Right cardiac atrium (tissue), 5 donors: ENCODE data around the gene LIMS4. TPM values are rescaled to one million over a fixed set of nuclear protein-coding genes. Genes with fewer than 3 reads are reported as not detected.
"Not testable (repeated sequence)": the region's sequence is repeated elsewhere in the genome, so short reads cannot be mapped to it uniquely, and the experiment has no call there.

Experiments used
- ATAC-seq, 2 donors: fragments of 200-7000 bp; cut with Tn5 transposase; one replicate each; pipeline versions ENCODE4 v1.8.0 to v1.9.1; 2020; ENCODE audit warnings: moderate library complexity in 2 of 2, mild to moderate bottlenecking in 1 of 2
- DNase-seq, 3 donors: peaks; one replicate each; pipeline ENCODE4 v3.0.0-alpha.2; 2020
- H3K27ac ChIP-seq: one replicate; pipeline ENCODE4 v1.5.1; 2013; ENCODE audit warnings: mild to moderate bottlenecking, low read length, control low read depth, moderate library complexity
- H3K27me3 ChIP-seq: one replicate; pipeline ENCODE4 v1.6.1; 2013; ENCODE audit not compliant: control insufficient read depth, insufficient read depth
- H3K4me1 ChIP-seq: one replicate; pipeline ENCODE4 v1.6.1; 2013; ENCODE audit warnings: low read length; ENCODE audit not compliant: control insufficient read depth, insufficient read depth
- H3K4me3 ChIP-seq: one replicate; pipeline ENCODE4 v1.5.1; 2013; ENCODE audit warnings: low read length, control low read depth
- H3K9me3 ChIP-seq: one replicate; pipeline ENCODE4 v1.6.1; 2013; ENCODE audit warnings: low read length; ENCODE audit not compliant: control insufficient read depth
- WGBS: extraction: QIAGEN DNeasy Blood & Tissue Kit; methylation state at CpG from one replicate; pipeline ENCODE4 v1.1.7; 2013; 5-methylcytosine and 5-hydroxymethylcytosine counted together
- intact Hi-C, 4 donors: fragments of 100-400 bp; cut with DNase I; formaldehyde crosslinking; loops; one replicate each; pipeline versions ENCODE4 v1.11.0 to v1.14.0; 2022 to 2023
- polyA plus RNA-seq: library from polyadenylated mRNA; stranded (reverse); fragments of 200-250 nt; gene quantifications from one replicate; pipeline ENCODE4 v1.2.3, GENCODE V29; 2013
- total RNA-seq, 4 donors: library from RNA; stranded (reverse); fragmentation: NEBNext Ultra II Directional; extraction: Animal tissue kit (Norgen Biotek cat#: 25700); gene quantifications; one replicate each; pipeline ENCODE4 v1.2.1, GENCODE V29; 2021
- donor health status: healthy with polysubstance abuse.
- donor health status: DM: no; HTN: yes; CAD: no.
- donor health status: DM: no; HTN: no; CAD: no.
- donor health status: DM: no; HTN: yes; CAD: no; lungs with severe emphysema.
- donor health status: DM: yes; HTN: yes; CAD: no.

The LIMS4 gene
- total and polyA plus RNA-seq, 5 donors = 1.4 to 3.4 (median 2.8) TPM

GRCh38 chr2:110449127-110449947 lies 23.3 kb downstream of the LIMS4 start:
- H3K4me3 ChIP-seq, H3K4me1 ChIP-seq, H3K9me3 ChIP-seq, H3K27me3 ChIP-seq, H3K27ac ChIP-seq, intact Hi-C loops, DNase-seq: not testable (repeated sequence)
- no CpG with 5 or more reads among the region's 7 CpGs for WGBS
- peak; percentile 84 to 89 for ATAC-seq

DNA sequence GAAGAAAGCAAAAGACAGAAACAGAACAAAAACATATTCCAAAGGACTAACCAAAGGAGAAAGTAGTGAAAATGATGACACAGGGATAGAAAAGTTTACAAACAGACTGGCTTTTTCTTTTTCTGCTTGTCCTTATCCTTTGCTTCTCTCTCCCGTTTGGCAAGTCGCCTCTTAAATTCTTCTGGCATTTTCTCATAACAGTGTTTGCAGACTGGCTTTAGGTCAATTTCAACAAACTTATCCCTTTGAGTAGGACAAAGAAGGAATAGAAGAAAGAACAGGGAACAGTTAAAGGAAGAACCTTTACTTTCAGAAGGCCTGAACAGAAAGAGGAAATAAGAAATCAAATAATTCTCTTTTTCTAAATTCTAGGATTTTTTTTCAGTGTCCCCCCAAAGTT lies 26.0 kb downstream of the LIMS4 start:
- H3K4me1 ChIP-seq, H3K9me3 ChIP-seq, intact Hi-C loops, H3K27ac ChIP-seq, DNase-seq, H3K27me3 ChIP-seq, H3K4me3 ChIP-seq: not testable (repeated sequence)
- WGBS = no CpG with 5 or more reads among the region's 2 CpGs
- ATAC-seq = peak; percentile 37 to 63

DNA sequence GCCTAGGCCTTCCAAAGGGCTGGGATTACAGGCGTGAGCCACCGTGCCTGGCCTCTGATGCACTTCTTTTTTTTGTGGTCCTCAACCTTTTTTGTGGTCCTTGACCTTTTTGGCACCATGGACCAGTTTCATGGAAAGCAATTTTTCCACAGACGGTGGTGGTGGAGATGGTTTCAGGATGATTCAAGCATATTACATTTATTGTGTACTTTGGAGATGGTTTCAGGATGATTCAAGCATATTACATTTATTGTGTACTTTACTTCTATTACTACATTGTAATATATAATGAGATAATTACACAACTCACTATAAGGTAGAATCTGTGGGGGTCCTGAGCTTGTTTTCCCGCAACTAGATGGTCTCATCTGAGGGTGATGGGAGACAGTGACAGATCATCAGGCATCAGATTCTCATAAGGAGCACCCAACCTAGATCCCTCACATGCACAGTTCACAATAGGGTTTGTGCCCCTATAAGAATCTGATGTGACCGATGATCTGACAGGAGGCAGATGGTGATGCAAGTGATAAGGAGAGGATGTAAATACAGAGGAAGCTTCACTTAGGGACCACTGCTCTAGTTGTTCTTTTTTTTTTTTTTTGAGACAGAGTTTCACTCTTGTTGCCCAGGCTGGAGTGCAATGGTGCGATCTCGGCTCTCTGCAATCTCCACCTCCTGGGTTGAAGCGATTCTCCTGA lies 29.2 kb downstream of the LIMS4 start:
- H3K4me3 ChIP-seq, H3K27ac ChIP-seq, intact Hi-C loops, DNase-seq, ATAC-seq, H3K9me3 ChIP-seq, H3K27me3 ChIP-seq, H3K4me1 ChIP-seq: not testable (repeated sequence)
- no CpG with 5 or more reads among the region's 8 CpGs for WGBS

GRCh38 chr2:110441905-110442304 lies 30.7 kb downstream of the LIMS4 start:
- H3K27me3 ChIP-seq, H3K4me1 ChIP-seq, H3K4me3 ChIP-seq, ATAC-seq, DNase-seq, H3K9me3 ChIP-seq, intact Hi-C loops, H3K27ac ChIP-seq: not testable (repeated sequence)
- no CpG with 5 or more reads among the region's 1 CpG for WGBS

DNA sequence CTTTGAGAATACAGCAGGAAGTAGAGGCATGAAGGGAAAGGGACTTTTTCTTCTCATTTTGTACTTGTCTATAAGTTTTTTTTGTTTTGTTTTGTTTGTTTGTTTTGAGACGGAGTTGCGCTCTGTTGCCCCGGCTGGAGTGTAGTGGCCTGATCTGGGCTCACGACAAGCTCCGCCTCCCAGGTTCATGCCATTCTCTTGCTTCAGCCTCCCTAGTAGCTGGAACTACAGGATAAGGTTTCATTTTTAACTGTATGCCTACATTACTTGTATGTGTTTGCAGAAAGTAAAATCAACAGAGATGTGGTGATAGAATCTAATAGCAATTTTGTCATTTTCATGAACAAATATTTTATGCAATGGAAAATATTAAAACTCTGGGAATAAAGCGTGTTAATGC lies 38.1 kb downstream of the LIMS4 start:
- H3K9me3 ChIP-seq, H3K27ac ChIP-seq, H3K4me1 ChIP-seq, DNase-seq, H3K27me3 ChIP-seq, H3K4me3 ChIP-seq, intact Hi-C loops, ATAC-seq: not testable (repeated sequence)
- no CpG with 5 or more reads among the region's 6 CpGs for WGBS

DNA sequence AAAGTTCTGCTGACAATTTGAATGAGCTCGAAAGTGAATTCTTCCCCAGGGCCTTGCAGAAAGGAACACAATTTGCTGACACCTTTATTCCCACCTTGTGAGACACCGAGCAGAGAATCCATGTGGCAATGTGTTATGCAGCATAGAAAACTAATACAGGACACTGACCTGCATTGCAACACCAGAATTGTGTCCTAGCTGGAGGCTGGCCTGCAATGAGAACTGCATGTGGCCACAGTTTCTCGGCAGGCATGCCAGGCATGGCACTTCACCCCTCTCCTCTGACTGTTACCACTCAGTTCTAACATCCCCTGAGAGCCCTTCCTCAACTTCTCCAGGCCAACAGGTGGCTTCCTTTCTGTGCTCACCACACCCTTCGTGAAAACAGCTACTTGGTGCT lies 46.9 kb downstream of the LIMS4 start:
- not testable (repeated sequence) for H3K4me1 ChIP-seq
- WGBS = 96% methylated on average over 1 of the region's 4 CpGs

GRCh38 chr2:110424421-110424820 lies 48.2 kb downstream of the LIMS4 start:
- ATAC-seq, H3K4me1 ChIP-seq, H3K27ac ChIP-seq, H3K27me3 ChIP-seq, intact Hi-C loops, H3K9me3 ChIP-seq, H3K4me3 ChIP-seq: not testable (repeated sequence)
- WGBS = 96% methylated on average over 2 of the region's 4 CpGs
- DNase-seq = peak in 2 of 3 donors; percentile 2 to 8

More for the DNA sequence above, 46.9 kb downstream of the LIMS4 start:
- H3K27ac ChIP-seq, H3K27me3 ChIP-seq, H3K4me3 ChIP-seq, ATAC-seq, intact Hi-C loops, H3K9me3 ChIP-seq, DNase-seq: not testable (repeated sequence)

DNA sequence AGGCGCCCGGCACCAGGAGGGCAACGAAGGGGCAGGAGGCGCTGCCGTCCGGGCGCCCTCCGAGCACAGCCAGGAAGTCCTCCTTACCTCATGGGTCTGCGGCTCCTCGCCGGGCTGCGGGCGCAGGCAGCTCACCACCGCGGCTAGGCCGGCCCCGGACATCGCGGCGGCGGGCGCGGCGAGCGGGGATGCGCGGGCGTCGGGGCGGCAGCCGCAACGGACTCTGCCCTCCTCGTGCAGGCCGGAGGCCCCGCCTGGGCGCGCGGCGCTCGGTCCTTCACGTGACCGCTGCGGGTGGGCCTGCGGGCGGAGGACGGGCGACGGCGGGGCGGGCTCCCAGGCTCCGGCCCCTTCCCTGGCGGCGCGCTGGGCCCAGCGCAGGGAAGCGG lies 49.0 kb downstream of the LIMS4 start:
- H3K27me3 ChIP-seq, H3K9me3 ChIP-seq, intact Hi-C loops, DNase-seq, H3K4me1 ChIP-seq, H3K27ac ChIP-seq, H3K4me3 ChIP-seq: not testable (repeated sequence)
- WGBS = no CpG with 5 or more reads among the region's 56 CpGs
- ATAC-seq = peak; percentile 73 to 76

GRCh38 chr2:110422852-110423573 lies 49.6 kb downstream of the LIMS4 start:
- DNase-seq, H3K27ac ChIP-seq, H3K27me3 ChIP-seq, H3K9me3 ChIP-seq, intact Hi-C loops, H3K4me3 ChIP-seq, H3K4me1 ChIP-seq: not testable (repeated sequence)
- WGBS = no CpG with 5 or more reads among the region's 36 CpGs
- peak; percentile 43 to 54 for ATAC-seq

- H3K27me3 ChIP-seq, intact Hi-C loops, DNase-seq, H3K4me3 ChIP-seq, H3K27ac ChIP-seq, H3K9me3 ChIP-seq, H3K4me1 ChIP-seq: not testable (repeated sequence)
- no CpG with 5 or more reads among the region's 9 CpGs for WGBS
- ATAC-seq = peak; percentile 44 to 57
Measured at GRCh38 chr2:110420641-110421354, 51.8 kb downstream of the LIMS4 start.
